Measurements from ENCODE around the gene TMEM181. TPM values are rescaled to one million over a fixed set of nuclear protein-coding genes. Genes with fewer than 3 reads are reported as not detected.

The TMEM181 gene, protein sequence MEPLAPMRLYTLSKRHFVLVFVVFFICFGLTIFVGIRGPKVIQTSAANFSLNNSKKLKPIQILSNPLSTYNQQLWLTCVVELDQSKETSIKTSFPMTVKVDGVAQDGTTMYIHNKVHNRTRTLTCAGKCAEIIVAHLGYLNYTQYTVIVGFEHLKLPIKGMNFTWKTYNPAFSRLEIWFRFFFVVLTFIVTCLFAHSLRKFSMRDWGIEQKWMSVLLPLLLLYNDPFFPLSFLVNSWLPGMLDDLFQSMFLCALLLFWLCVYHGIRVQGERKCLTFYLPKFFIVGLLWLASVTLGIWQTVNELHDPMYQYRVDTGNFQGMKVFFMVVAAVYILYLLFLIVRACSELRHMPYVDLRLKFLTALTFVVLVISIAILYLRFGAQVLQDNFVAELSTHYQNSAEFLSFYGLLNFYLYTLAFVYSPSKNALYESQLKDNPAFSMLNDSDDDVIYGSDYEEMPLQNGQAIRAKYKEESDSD
- 12.0 to 14.6 TPM (median 13.1 TPM) in 5 replicates for total RNA-seq (2022; extraction: Qiagen RNA extraction)

DNA sequence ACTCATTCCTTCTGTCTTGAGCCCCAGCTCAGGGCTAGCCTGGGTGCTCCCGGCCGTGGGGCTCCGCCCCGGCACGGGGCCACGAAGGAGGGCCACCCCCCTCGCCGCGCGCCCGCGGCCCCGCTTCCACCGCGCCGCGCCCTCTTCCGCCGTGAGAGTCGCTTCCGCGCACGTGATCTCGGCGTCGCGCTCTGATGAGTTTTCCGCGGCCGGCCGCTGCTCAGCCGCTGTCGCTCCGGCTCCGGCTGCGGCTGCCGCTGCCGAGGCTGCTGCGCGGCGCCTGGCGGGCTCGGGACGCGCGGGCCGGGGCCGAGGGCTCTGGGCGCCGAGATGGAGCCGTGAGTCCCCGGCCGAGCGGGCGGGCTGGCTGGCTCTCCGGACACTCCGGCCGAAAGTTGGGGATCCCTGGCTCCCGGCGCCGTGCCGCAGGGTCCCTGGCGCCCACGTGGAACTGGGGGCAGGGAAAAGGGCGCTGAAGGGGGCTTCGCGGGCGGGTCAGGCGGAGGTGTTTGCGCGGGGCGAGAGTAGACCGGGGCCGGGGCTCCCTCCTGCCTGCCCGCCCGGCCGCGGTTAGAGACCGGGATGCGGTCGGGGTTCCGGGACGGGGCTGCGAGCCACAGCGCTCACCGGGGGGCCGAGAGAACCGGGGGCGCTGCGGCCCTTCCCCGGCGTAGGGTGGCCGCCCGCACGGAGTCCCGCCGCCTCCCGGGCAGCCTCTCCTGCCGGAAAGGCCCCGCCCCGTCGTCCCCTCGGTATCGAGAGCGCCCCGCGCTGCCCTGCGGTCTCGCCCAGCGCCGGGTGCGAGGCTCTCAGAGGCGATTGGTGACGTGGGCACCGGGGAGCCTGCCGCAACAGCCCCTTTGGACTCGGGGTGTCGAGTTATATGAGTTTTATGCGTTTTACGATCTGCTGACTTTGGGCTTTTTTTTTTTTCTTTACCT, at the start of gene TMEM181:
Gene TMEM181, plus strand, starts transcription at position 197 of the 941 bp plus-strand sequence. Its CDS starts 134 bp downstream, at position 331.

DNA sequence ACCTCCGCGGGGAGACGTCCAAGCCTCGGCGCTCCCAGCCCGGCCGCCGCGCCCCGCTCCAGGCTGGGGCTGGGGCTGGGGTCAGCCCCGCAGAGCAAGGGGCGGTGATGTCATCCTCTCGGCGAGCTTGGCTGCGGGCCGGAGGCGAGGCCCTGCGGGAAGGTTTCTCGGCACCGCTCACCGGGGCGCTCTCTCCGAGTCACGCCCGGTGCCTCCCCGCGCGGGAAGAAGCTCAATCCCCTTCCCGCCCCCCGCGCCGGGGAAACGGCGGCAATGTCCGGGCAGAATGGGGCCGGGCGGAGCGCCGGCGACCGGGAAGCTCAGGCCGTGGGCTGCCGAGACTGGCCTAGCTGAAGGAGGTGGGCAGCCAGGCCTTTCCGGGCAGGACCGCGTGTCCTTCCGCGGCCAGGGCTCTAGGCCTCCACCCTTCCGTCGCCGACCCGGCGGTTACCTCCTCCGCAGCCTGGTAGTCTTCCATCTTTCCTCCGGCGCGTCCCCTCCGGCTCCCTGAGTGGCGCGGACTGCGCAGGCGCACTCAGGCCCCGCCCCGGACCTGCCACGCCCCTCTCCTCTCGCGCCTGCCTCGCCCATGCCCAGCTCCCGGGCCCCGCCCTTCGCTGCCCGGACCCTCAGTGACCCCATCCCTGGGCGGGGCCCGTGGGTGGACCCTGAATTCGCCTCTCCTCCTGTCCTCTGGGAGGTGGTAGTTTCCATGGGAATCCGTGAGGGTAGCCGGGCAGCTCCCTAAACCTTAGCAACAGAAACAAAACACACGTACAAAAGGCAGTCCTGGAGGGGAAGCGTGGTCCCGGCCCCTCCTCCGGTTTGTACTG, 84.6 kb downstream of the TMEM181 start, which contains the start of gene DYNLT1:
Gene DYNLT1, minus strand, starts transcription at position 513 of the 833 bp plus-strand sequence. Its CDS starts 35 bp downstream, at position 478.

DNA sequence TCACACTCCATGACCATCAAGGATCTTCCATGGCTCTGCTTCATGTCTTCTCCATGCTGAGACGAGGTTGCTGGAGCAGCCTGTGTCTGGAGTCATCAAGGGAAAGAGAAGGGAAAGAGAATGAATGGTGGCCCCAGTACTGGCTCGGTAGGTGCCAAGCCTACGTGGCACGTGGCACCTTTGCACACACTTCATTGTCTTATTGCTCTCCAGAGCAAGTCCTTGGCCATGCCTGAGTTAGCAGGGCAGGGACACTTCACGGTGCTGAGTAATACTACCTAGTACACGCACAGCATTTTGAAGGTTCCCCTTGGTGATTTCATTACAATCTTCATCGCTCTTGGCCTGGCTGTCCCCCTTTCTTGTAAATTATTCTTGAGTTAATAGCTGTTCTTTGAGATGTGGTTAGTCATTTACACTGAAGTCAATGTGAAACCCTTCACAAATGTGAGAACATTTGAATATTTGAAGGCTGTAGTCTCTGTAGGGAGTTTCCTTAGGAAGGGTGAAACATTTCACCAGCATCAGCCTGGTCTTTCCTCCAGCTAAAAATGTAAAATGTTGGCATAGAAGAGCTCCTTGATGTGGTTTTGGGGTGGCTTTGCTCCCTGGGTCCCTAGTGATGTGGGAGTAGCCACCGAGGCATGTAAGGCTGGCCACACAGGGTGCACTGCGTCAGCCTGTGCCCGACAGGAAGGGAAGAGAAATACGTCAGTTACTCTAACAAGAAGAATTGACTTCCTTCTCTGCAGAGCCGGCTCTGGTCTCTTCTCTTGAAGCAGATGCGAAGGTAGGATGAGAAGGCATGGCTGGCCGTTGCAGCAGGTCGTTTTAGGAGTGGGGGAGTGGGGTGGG, 89.6 kb downstream of the TMEM181 start, which contains the start of gene SYTL3:
Gene SYTL3, plus strand, starts transcription at position 766 of the 855 bp plus-strand sequence. CDS start 13,215 bp downstream, outside the sequence.

Other genes with a start within 250 kb of the TMEM181 start
- gene TULP4, start 247.6 kb upstream of the TMEM181 start, total RNA-seq (2022; extraction: Qiagen RNA extraction), result 4.8 to 7.5 TPM (median 6.0 TPM) in 5 replicates
- gene DYNLT1, start 84.7 kb downstream of the TMEM181 start, total RNA-seq (2022; extraction: Qiagen RNA extraction), result 103 to 120 TPM (median 108 TPM) in 5 replicates
- gene SYTL3, start 90.0 kb downstream of the TMEM181 start, total RNA-seq (2022; extraction: Qiagen RNA extraction), result 1.5 to 2.0 TPM (median 1.9 TPM) in 5 replicates